GM12892 (cell line): Measurements from ENCODE around the gene IRS2.

Experiments
- POLR2A ChIP-seq: IDR thresholded peaks from 2 replicates; pipeline ENCODE4 v1.6.1; 2011; ENCODE audit warnings: low read depth, low read length, control low read depth
- POLR2AphosphoS5 ChIP-seq: IDR thresholded peaks from 2 replicates; pipeline ENCODE4 v1.6.1; 2011; ENCODE audit warnings: low read depth, low read length, control low read depth

DNA sequence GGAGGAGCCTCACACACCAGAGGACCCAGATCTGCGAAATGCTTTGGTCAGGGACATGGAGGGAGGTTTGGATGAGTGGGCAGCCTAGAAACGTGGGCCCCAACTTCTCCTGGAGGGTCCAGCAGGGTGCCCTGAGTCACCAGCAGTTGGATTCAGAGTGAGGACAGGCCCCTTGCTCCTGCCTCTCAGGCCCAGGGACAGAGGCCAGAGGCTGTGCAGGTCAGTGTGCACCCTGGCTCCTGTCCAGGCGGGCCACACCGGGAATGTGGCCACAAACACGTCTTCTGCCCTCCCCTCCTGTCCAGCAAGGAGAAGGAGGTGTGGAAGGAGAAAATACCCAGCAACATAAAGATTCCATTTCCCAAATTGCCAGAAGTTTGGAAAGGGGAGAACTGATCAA, 19.4 kb downstream of the IRS2 start:
- TF ChIP-seq POLR2AphosphoS5 (no peak), POLR2A (no peak)
